Measurements from ENCODE around the gene BRD4. TPM values are rescaled to one million over a fixed set of nuclear protein-coding genes. Genes with fewer than 3 reads are reported as not detected.

The BRD4 gene
- total RNA-seq, 4 donors from 2014 or later = 39.5 to 87.9 (median 61.2) TPM

DNA sequence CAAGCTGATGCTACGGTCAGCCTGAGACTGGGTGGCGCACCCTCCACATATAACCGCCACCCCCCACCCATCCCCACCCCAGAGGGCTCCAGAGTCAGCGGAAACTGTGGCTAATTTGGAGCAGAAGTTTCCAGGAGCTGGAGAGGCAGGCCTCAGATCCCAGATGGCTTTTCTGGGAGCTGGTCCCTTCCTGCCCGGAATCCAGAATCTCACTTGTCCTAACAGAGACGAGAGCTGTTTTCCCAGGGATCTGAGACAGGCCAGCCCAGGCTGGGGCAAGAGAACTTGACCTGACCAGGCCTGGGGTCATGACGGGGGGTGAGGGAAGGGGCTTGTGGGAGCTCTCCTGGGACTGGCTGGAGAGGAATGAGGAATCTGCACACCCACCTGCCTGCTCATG lies 106.6 kb downstream of the BRD4 start:
- TF ChIP-seq POLR2A (IDR thresholded peaks at IDR 0.05) (no peak), CTCF (IDR thresholded peaks at IDR 0.05) (no peak), POLR2AphosphoS5 (IDR thresholded peaks at IDR 0.05) (no peak), EP300 (IDR thresholded peaks at IDR 0.05; ENCODE audit: low read depth) (no peak)
- WGBS, 2 donors (ENCODE audit: low coverage in 1 of 2) = 78% methylated on average over 6 of the region's 7 CpGs; no CpG with 5 or more reads in 1 of the 2 donors
- DNase-seq = no peak

GRCh38 chr19:15223649-15224361 lies 108.5 kb downstream of the BRD4 start:
- in situ Hi-C loops (cut with MboI; ENCODE audit: low pct_ligation_motif_present in 1 of 4, low pct_unique_long_range_greater_than_20kb in 1 of 4, low sequenced_read_pairs in 3 of 4) (no loop called here), intact Hi-C loops (cut with DNase I; ENCODE audit: low total_unique reads) (no loop called here)
- H3K27me3 ChIP-seq = peaks cover 40% of the 10 kb centered on the region
- peak overlapping the region; percentile 37 to 62 (median 50) for H3K4me3 ChIP-seq
- peak overlapping the region; percentile 30 to 59 (median 34) for H3K27ac ChIP-seq
- no peaks in the 10 kb centered on the region for H3K36me3 ChIP-seq
- peaks cover 4 to 16% (median 9%) of the 10 kb centered on the region in 4 donors for H3K4me1 ChIP-seq
- TF ChIP-seq CTCF (IDR thresholded peaks at IDR 0.05) (no peak), POLR2AphosphoS5 (IDR thresholded peaks at IDR 0.05) (no peak), POLR2A (IDR thresholded peaks at IDR 0.05) (no peak), EP300 (IDR thresholded peaks at IDR 0.05; ENCODE audit: low read depth) (no peak)
- no peak for DNase-seq
- H3K9me3 ChIP-seq = no peaks in the 10 kb centered on the region
- 31 to 43% methylated on average over 7 to 34 of the region's 51 CpGs for WGBS, 2 donors (ENCODE audit: low coverage in 1 of 2)

More for the DNA sequence above, 106.6 kb downstream of the BRD4 start:
- in situ Hi-C loops (cut with MboI; ENCODE audit: low pct_ligation_motif_present in 1 of 4, low pct_unique_long_range_greater_than_20kb in 1 of 4, low sequenced_read_pairs in 3 of 4) = no loop called here
- Histone ChIP-seq H3K9me3 (no peaks in the 10 kb centered on the region), H3K27ac (no peak overlapping the region), H3K4me1 (peaks cover 4 to 16% (median 9%) of the 10 kb centered on the region in 4 donors), H3K4me3 (no peak overlapping the region), H3K36me3 (no peaks in the 10 kb centered on the region), H3K27me3 (peaks cover 49% of the 10 kb centered on the region)
- intact Hi-C loops (cut with DNase I; ENCODE audit: low total_unique reads) = no loop called here

GRCh38 chr19:15222738-15223648 lies 109.3 kb downstream of the BRD4 start:
- DNase-seq = peak; percentile 82
- Histone ChIP-seq H3K4me3 (peak overlapping the region; percentile 37 to 62 (median 50)), H3K27me3 (peaks cover 40% of the 10 kb centered on the region), H3K9me3 (no peaks in the 10 kb centered on the region), H3K36me3 (no peaks in the 10 kb centered on the region), H3K4me1 (peaks cover 4 to 16% (median 9%) of the 10 kb centered on the region in 4 donors), H3K27ac (peak overlapping the region in 3 of 4 donors; percentile 32 to 59 (median 37))
- in situ Hi-C loops (cut with MboI; ENCODE audit: low pct_ligation_motif_present in 1 of 4, low pct_unique_long_range_greater_than_20kb in 1 of 4, low sequenced_read_pairs in 3 of 4) = no loop called here
- TF ChIP-seq EP300 (IDR thresholded peaks at IDR 0.05; ENCODE audit: low read depth) = no peak
- intact Hi-C loops (cut with DNase I; ENCODE audit: low total_unique reads) = no loop called here
- 3 to 6% methylated on average over 6 to 28 of the region's 48 CpGs for WGBS, 2 donors (ENCODE audit: low coverage in 1 of 2)

GRCh38 chr19:15220833-15221232 lies 111.5 kb downstream of the BRD4 start:
- peaks cover 4 to 16% (median 9%) of the 10 kb centered on the region in 4 donors for H3K4me1 ChIP-seq
- DNase-seq = no peak
- no peaks in the 10 kb centered on the region for H3K36me3 ChIP-seq
- TF ChIP-seq POLR2AphosphoS5 (IDR thresholded peaks at IDR 0.05) (no peak), POLR2A (IDR thresholded peaks at IDR 0.05) (no peak), EP300 (IDR thresholded peaks at IDR 0.05; ENCODE audit: low read depth) (no peak), CTCF (IDR thresholded peaks at IDR 0.05) (no peak)
- intact Hi-C loops (cut with DNase I; ENCODE audit: low total_unique reads) (no loop called here), in situ Hi-C loops (cut with MboI; ENCODE audit: low pct_ligation_motif_present in 1 of 4, low pct_unique_long_range_greater_than_20kb in 1 of 4, low sequenced_read_pairs in 3 of 4) (no loop called here)
- no peaks in the 10 kb centered on the region for H3K9me3 ChIP-seq
- H3K27ac ChIP-seq = no peak overlapping the region
- H3K4me3 ChIP-seq = no peak overlapping the region
- 59 to 64% methylated on average over 6 of the region's 6 CpGs for WGBS, 2 donors (ENCODE audit: low coverage in 1 of 2)
- peaks cover 40% of the 10 kb centered on the region for H3K27me3 ChIP-seq
